IPS-15b (cell line): Measurements from ENCODE around the gene LMX1A.

ENCODE experiments used
- H3K27me3 ChIP-seq: one replicate; pipeline ENCODE4 v1.6.1; 2013; ENCODE audit warnings: low read length; ENCODE audit not compliant: control insufficient read depth, insufficient read depth
- H3K36me3 ChIP-seq: one replicate; pipeline ENCODE4 v1.6.1; 2013; ENCODE audit warnings: low read length; ENCODE audit not compliant: control insufficient read depth, insufficient read depth
- H3K4me1 ChIP-seq: one replicate; pipeline ENCODE4 v1.6.1; 2013; ENCODE audit warnings: mild to moderate bottlenecking, low read length; ENCODE audit not compliant: control insufficient read depth, insufficient read depth
- H3K4me3 ChIP-seq: one replicate; pipeline ENCODE4 v1.5.1; 2013; ENCODE audit warnings: low read depth, low read length
- H3K9ac ChIP-seq: one replicate; pipeline ENCODE4 v1.6.1; 2013; ENCODE audit warnings: low read depth, mild to moderate bottlenecking, low read length
- H3K9me3 ChIP-seq: one replicate; pipeline ENCODE4 v1.6.1; 2013; ENCODE audit warnings: mild to moderate bottlenecking, low read length; ENCODE audit not compliant: control insufficient read depth, insufficient read depth

The LMX1A gene

GRCh38 chr1:165204548-165204947 lies 152.0 kb downstream of the LMX1A start:
- H3K9me3 ChIP-seq: no peaks in the 10 kb centered on the region
- H3K27me3 ChIP-seq: no peaks in the 10 kb centered on the region
- H3K4me3 ChIP-seq: no peak overlapping the region
- H3K36me3 ChIP-seq: no peaks in the 10 kb centered on the region
- H3K4me1 ChIP-seq: no peaks in the 10 kb centered on the region
- H3K9ac ChIP-seq: no peak overlapping the region

DNA sequence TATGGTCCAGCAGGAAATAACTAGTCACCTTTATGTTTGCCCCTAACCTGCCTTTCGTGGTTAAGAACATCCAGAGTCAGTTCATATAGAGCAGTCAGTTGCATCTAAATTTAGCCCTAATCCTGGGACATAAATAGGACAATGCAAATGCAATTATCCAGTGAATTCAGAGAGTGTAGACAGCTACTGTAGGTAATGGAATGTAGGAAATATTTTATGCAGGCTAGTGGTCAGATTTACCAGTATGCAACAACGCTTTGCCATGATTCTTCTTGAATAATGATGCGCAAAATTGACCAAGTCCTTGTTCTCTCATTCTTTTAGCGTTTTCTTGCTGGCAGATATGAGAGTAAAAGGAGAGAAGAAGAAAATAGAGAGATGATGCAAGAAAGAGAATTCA lies 165.4 kb downstream of the LMX1A start:
- Histone ChIP-seq H3K4me3 (no peak overlapping the region), H3K27me3 (no peaks in the 10 kb centered on the region), H3K36me3 (no peaks in the 10 kb centered on the region), H3K9me3 (no peaks in the 10 kb centered on the region), H3K9ac (no peak overlapping the region), H3K4me1 (no peaks in the 10 kb centered on the region)

DNA sequence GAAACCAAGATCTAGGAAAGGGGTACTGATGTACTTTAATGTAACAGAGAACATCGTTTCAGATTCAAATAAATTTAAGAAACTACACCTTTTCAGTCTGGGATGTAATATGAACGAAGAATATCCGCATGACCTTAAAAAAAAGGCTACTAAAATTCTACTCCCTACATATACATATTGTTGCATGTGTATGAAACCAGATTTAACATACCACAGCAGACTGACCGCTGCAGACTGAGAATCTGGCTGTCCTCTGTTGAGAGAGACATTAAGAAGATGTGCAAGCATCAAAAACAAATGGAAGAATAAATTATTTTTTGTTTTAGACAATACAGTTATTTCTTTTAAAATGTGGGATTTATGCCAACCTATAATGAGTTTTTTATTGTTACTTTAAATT lies 166.6 kb downstream of the LMX1A start:
- no peaks in the 10 kb centered on the region for H3K9me3 ChIP-seq
- H3K27me3 ChIP-seq: no peaks in the 10 kb centered on the region
- H3K9ac ChIP-seq: no peak overlapping the region
- H3K36me3 ChIP-seq: no peaks in the 10 kb centered on the region
- H3K4me1 ChIP-seq: no peaks in the 10 kb centered on the region
- no peak overlapping the region for H3K4me3 ChIP-seq

DNA sequence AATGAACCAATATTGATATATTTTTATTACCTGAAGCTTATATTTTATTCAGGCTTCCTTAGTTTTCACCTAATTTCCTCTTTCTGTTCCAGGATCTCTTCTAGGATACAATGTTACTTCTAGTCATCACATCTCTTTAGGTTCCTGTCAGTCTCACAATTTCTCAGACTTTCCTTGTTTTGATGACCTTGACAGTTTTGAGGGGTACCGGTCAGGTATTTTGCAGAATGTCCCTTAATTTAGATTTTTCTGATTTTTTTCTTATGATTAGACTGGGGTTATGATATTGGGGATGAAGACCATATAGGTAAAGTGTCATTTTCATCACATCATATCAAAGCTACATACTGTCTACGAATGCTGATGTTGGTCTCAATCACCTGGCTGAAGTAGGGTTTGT lies 167.5 kb downstream of the LMX1A start:
- H3K9ac ChIP-seq: no peak overlapping the region
- H3K27me3 ChIP-seq: no peaks in the 10 kb centered on the region
- no peaks in the 10 kb centered on the region for H3K9me3 ChIP-seq

DNA sequence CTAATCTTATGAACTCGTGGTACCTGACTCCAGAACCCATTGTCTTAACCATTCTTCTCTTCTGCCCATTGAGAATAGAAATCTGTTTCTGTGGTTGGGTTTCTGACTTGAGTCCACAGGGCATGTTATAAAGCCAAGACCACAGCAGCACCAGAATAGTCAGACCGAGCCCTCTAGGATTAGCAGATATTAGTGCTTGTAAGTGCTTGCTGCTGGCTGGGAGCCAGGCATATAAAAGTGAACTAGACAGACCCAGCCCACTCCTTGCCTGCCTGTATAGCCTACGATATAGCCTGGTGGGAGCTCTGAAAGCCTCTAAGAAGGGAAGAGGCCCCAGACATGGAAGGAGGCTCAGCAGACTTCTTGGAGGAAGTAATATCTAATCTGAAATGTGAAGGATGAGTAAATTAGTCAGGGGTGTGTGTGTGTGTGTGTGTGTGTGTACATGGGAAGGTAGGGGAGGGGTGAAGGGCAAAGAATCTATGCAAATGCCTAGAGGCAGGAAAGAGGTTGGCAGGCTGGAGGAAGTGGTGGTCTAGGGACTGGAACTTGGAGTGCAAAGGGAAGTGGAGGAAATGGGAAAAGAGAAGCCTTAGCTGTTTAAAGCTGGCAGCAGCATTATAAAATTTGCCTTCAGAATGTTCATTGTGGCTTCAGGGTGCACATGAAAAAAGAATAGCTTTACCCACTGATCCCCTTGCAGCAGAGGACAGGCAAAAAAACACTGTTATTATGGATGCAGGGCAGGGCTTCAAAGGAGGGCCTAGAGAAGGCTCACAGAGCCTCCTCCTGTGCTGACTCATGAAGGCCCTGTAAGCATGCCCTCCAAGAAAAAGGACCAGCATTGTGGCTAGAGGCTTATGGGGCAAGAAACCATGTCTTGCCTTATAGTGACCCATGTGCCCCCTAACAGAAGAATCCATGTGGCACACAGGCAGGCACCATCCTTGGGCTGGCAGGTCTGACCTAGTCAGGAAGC lies 169.2 kb downstream of the LMX1A start:
- Histone ChIP-seq H3K4me3 (no peak overlapping the region), H3K36me3 (no peaks in the 10 kb centered on the region), H3K9me3 (no peaks in the 10 kb centered on the region), H3K9ac (no peak overlapping the region), H3K4me1 (no peaks in the 10 kb centered on the region), H3K27me3 (no peaks in the 10 kb centered on the region)

More for the DNA sequence above, 167.5 kb downstream of the LMX1A start:
- Histone ChIP-seq H3K4me1 (no peaks in the 10 kb centered on the region), H3K36me3 (no peaks in the 10 kb centered on the region), H3K4me3 (no peak overlapping the region)

DNA sequence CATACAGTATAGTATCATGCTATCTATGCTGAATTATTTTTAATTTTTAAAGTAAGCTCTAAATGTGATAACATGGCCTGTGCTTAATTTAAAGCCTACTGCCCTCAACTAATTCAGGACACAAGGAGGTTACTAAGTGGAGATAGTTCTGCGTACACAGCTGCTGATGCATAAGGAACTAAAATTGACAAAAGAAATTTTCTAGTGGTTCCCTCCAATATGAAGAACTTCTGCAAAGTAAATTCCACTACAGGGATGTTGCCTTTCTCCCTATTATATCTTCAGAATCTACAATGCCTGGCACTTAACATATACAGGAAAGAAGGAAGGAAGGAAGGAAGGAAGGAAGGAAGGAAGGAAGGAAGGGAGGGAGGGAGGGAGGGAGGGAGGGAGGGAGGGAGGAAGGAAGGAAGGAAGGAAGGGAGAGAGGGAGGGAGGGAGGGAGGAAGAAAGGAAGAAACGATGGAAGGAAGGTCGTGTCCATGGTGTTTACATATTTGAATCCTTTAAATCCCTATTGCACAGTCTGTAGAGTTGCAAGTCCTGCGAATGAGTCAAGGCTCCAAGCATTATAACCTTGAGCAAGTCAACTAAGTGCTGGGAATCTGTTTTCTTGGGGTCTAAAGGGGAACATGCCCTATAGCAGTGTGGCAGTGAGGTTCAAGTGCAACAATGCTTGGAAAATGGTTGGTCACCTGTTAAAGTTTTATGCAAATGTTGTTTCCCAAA lies 171.2 kb downstream of the LMX1A start:
- H3K9me3 ChIP-seq: no peaks in the 10 kb centered on the region
- no peaks in the 10 kb centered on the region for H3K36me3 ChIP-seq
- no peak overlapping the region for H3K4me3 ChIP-seq
- no peaks in the 10 kb centered on the region for H3K4me1 ChIP-seq
- H3K9ac ChIP-seq: no peak overlapping the region
- no peaks in the 10 kb centered on the region for H3K27me3 ChIP-seq

DNA sequence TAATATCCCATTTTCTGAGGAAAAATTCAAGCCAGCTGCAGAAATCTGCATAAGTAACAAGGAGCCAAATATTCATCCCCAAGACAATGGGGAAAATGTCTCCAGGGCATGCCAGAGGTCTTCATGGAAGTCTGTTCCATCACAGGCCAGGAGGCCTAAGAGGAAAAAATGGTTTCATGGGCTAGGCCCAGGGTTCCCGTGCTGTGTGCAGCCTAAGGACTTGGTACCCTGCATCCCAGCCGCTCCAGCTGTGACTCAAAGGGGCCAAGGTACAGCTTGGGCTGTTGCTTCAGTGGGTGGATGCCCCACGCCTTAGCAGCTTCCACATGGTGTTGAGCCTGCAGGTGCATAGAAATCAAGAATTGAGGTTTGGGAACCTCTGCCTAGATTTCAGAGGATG lies 173.5 kb downstream of the LMX1A start:
- Histone ChIP-seq H3K9me3 (no peaks in the 10 kb centered on the region), H3K4me1 (no peaks in the 10 kb centered on the region), H3K27me3 (no peaks in the 10 kb centered on the region), H3K36me3 (no peaks in the 10 kb centered on the region), H3K4me3 (no peak overlapping the region), H3K9ac (no peak overlapping the region)

DNA sequence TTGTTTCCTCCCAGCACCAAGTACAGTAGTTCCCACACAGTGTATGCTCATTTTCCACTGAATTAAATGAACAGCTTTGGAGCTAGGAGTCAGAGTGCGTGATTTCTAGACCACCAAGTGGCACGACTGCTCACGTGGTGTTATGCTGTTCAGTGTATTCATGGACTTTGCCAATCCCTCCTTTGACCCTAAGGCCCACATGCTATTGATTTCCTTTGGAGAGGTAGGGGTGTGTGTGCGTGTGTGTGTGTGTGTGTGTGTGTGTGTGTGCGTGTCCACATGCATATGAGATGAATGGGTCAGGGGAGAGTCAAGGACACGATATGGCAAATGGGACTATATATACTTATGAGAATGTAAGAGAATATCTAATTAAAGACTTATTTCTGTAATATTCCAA lies 177.2 kb downstream of the LMX1A start:
- no peaks in the 10 kb centered on the region for H3K9me3 ChIP-seq
- no peak overlapping the region for H3K4me3 ChIP-seq
- no peaks in the 10 kb centered on the region for H3K36me3 ChIP-seq
- H3K9ac ChIP-seq: no peak overlapping the region
- H3K4me1 ChIP-seq: no peaks in the 10 kb centered on the region
- no peaks in the 10 kb centered on the region for H3K27me3 ChIP-seq

- no peaks in the 10 kb centered on the region for H3K36me3 ChIP-seq
- no peak overlapping the region for H3K9ac ChIP-seq
- H3K4me1 ChIP-seq: no peaks in the 10 kb centered on the region
- no peaks in the 10 kb centered on the region for H3K9me3 ChIP-seq
- no peaks in the 10 kb centered on the region for H3K27me3 ChIP-seq
- no peak overlapping the region for H3K4me3 ChIP-seq
These were observed 182.0 kb downstream of the LMX1A start for GRCh38 chr1:165174491-165174890.

DNA sequence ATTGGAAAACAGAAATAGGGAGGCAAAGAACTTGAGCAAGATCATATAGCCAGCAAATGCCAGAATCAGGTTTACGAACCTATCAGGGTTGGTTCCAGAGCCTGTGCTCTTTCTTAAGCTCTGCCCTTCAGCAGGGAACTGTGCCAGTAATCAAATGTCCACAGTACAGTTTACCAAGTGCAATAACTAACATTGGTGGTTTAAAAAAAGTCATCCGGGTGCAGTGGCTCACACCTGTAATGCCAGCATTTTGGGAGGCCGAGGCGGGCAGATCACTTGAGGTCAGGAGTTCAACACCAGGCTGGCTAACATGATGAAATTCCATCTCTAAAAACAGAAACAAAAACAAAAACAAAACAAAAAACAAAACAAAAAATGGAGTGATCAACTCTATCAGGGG lies 182.7 kb downstream of the LMX1A start:
- Histone ChIP-seq H3K4me1 (no peaks in the 10 kb centered on the region), H3K9me3 (no peaks in the 10 kb centered on the region), H3K27me3 (no peaks in the 10 kb centered on the region), H3K36me3 (no peaks in the 10 kb centered on the region), H3K4me3 (no peak overlapping the region), H3K9ac (no peak overlapping the region)

DNA sequence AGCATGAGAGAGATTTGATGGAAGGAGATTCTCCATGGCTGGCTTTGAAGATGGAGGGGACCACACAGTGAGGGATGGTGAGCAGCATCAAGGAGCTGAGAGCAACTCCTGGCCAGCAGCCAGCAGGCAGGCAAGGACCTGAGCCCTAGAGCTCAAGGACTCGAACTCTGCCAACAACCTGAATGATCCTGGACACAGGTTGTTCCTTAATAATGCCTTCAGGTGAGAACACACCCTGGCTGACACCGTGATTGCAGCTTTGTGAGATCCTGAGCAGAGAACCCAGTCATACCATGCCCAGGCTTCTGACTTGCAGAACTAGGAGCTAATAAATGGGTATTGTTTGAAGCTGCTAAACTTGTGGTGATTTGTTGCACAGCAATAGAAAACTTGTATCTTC lies 183.1 kb downstream of the LMX1A start:
- Histone ChIP-seq H3K36me3 (no peaks in the 10 kb centered on the region), H3K4me3 (no peak overlapping the region), H3K4me1 (no peaks in the 10 kb centered on the region), H3K9ac (no peak overlapping the region), H3K9me3 (no peaks in the 10 kb centered on the region), H3K27me3 (no peaks in the 10 kb centered on the region)

GRCh38 chr1:165172666-165173065 lies 183.8 kb downstream of the LMX1A start:
- no peaks in the 10 kb centered on the region for H3K4me1 ChIP-seq
- no peaks in the 10 kb centered on the region for H3K36me3 ChIP-seq
- no peak overlapping the region for H3K4me3 ChIP-seq
- H3K9me3 ChIP-seq: no peaks in the 10 kb centered on the region
- no peaks in the 10 kb centered on the region for H3K27me3 ChIP-seq
- H3K9ac ChIP-seq: no peak overlapping the region
